ENCODE data around the gene ACSM6. TPM values are rescaled to one million over a fixed set of nuclear protein-coding genes. Genes with fewer than 3 reads are reported as not detected.

ACSM6 gene
- total RNA-seq, 1 donor from 2014 or later, result not detected

- DNase-seq (ENCODE audit: low spot score), result no peak
Measured at GRCh38 chr10:95266674-95267095, 72.6 kb downstream of the ACSM6 start.

- DNase-seq (ENCODE audit: low spot score), result no peak
Measured at GRCh38 chr10:95267251-95267650, 73.2 kb downstream of the ACSM6 start.

- no peak for DNase-seq (ENCODE audit: low spot score)
Measured at GRCh38 chr10:95268438-95268837, 74.4 kb downstream of the ACSM6 start.

GRCh38 chr10:95273393-95274312 lies 79.6 kb downstream of the ACSM6 start:
- no peak for DNase-seq (ENCODE audit: low spot score)

- DNase-seq (ENCODE audit: low spot score), result no peak
Measured at GRCh38 chr10:95275726-95276366, 81.8 kb downstream of the ACSM6 start.

- DNase-seq (ENCODE audit: low spot score), result no peak
Measured at GRCh38 chr10:95276367-95277200, 82.5 kb downstream of the ACSM6 start.

- DNase-seq (ENCODE audit: low spot score), result no peak
Measured at GRCh38 chr10:95277201-95277570, 83.1 kb downstream of the ACSM6 start.

- DNase-seq (ENCODE audit: low spot score), result no peak
Measured at GRCh38 chr10:95277614-95278013, 83.6 kb downstream of the ACSM6 start.

Other genes starting within 250 kb of the ACSM6 start
- gene CYP2C8, start 124.7 kb upstream of the ACSM6 start, total RNA-seq, result 0.90 TPM
- 200 TPM for gene PDLIM1, start 96.8 kb downstream of the ACSM6 start, total RNA-seq

All from mesenteric fat pad (tissue), 1 donor.